ENCODE results near the gene RNF225.

GRCh38 chr19:58356766-58357480, 38.5 kb upstream of the RNF225 start:
- TF ChIP-seq CTCF (conservative IDR thresholded peaks at IDR 0.05; ENCODE audit: low read length) (no peak), EZH2phosphoT487 (IDR thresholded peaks at IDR 0.05; ENCODE audit: borderline replicate concordance, low read depth, low read length) (no peak)

Measured in OCI-LY7 (cell line).